Left ventricle myocardium superior (tissue), 1 donor: ENCODE measurements around the gene MCC. TPM values are rescaled to one million over a fixed set of nuclear protein-coding genes. Genes with fewer than 3 reads are reported as not detected.
"Not testable (repeated sequence)": the region's sequence is repeated elsewhere in the genome, so short reads cannot be mapped to it uniquely, and the experiment has no call there.

Source experiments
- ATAC-seq: fragments of 200-7000 bp; cut with Tn5 transposase; one replicate; pipeline ENCODE4 v1.9.1; 2020; ENCODE audit warnings: mild to moderate bottlenecking, moderate library complexity
- DNase-seq: peaks from one replicate; pipeline ENCODE4 v3.0.0-alpha.2; 2020
- intact Hi-C: fragments of 100-400 bp; cut with micrococcal nuclease; formaldehyde crosslinking; loops from one replicate; pipeline ENCODE4 v1.11.0; 2022
- total RNA-seq: library from RNA; stranded (reverse); fragmentation: NEBNext Ultra II Directional; extraction: Animal tissue kit (Norgen Biotek cat#: 25700); gene quantifications from one replicate; pipeline ENCODE4 v1.2.1, GENCODE V29; 2021
- donor health status: DM: no; HTN: yes; CAD: no; lungs with severe emphysema.

MCC gene
- total RNA-seq, 1 donor from 2014 or later = 27.1 TPM

GRCh38 chr5:113091622-113092021, 396.6 kb downstream of the MCC start:
- intact Hi-C loops = no loop called here
- ATAC-seq (no peak), DNase-seq (no peak)

DNA sequence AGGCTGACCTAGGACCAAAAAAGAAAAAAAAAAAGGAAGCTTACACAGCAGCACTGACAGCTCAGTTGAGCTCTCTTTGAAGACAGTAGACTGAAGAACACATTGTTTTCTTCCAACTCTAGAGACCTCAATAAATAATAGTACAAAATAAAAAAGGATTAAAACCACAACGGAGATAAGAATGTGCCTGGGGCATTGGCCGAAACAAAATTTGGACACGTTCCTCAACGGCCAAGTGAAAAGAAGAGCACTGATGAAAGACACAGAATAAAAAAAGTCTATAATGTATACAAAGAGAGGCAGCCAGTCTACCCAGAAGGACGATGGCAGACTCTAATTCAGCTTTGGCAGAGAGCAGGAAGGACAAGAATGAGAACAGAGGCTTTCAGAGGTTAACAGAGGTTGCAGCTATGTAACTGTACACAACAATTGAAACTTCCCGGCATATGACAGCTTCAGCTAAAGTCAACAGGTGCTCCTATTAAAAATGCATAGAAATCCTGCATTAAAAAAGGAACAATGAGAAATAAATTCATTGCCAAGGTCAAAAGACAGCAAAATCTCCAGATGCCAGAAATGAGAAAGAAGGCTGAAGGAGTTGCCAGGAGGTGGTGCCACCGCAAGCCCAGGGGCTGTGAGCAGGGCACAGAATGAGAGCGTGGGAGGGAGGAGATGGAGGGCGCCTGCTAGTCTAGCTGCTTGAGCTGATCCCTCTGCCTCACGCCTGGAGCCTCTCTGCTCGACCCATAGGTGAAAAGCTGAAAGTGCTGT, 397.7 kb downstream of the MCC start:
- ATAC-seq (peak; percentile 56), DNase-seq (no peak)
- intact Hi-C loops = no loop called here

GRCh38 chr5:113089653-113090335, 398.5 kb downstream of the MCC start:
- DNase-seq = peak; percentile 60
- peak; percentile 68 for ATAC-seq
- intact Hi-C loops = loop anchor here (10.0 kb wide), 1 partner anchor 115 kb away; no protein-coding TSS in a partner anchor

DNA sequence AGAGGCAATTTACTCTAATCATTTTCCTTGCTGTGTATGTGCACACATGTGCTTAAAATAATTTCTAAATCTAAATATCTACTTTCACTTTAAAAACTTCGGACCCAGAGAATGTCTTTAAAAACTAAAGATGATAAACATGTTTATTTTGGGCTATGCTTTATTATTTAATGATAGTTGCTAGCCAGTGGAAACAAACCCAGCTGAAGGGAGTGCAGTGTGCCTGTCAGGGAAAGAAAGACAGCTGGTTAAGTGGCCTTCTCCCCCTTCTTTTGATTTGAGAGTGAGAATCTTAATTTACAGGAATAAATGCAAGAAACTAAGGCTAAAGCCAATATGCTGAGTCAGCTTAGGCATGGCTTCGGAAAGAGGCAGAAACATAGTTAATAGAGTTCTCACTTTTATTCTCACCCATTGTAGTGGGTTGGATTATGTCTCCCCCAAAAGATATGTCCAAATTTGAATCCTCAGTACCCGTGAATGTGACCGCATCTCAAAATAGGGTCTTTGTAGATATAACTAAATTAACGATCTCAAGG, 400.2 kb downstream of the MCC start:
- no peak for DNase-seq

DNA sequence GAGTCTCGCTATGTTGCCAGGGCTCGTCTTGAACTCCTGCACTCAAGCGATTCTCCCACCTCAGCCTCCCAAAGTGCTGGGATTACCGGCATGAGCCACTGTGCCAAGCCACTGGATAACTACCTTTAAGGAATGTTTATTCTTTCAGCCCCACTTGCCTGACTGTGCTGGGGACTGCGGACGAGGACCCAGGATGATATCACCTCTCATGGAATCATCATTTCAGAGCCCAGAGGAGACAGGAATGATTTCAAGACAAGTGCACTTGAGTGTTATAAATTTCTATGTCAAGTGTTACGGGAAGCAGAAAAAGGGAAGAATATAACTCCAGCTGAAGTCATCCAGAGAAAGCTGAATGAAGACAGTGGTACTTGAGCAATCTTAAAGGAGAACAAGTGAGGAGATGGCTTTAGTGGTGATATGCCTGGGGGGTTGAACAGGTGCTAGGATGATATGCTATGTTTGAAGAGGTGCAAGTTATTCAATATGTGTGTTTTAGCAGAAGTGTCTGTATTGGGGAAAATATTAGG, 402.3 kb downstream of the MCC start:
- intact Hi-C loops = loop anchor here (10.0 kb wide), 1 partner anchor 119 kb away; no protein-coding TSS in a partner anchor
- DNase-seq (no peak), ATAC-seq (no peak)

More for the DNA sequence above, 400.2 kb downstream of the MCC start:
- intact Hi-C loops = loop anchor here (10.0 kb wide), 1 partner anchor 117 kb away; no protein-coding TSS in a partner anchor
- peak; percentile 61 for ATAC-seq

- intact Hi-C loops = loop anchor here (10.0 kb wide), 1 partner anchor 120 kb away; no protein-coding TSS in a partner anchor
Observed at GRCh38 chr5:113085084-113085414, 403.2 kb downstream of the MCC start.

GRCh38 chr5:113084402-113085083, 403.7 kb downstream of the MCC start:
- peak; percentile 79 for ATAC-seq
- intact Hi-C loops = loop anchor here (10.0 kb wide), 1 partner anchor 120 kb away; no protein-coding TSS in a partner anchor
- no peak for DNase-seq

More at GRCh38 chr5:113085084-113085414, 403.2 kb downstream of the MCC start:
- ATAC-seq (no peak), DNase-seq (no peak)

GRCh38 chr5:113083481-113083880, 404.8 kb downstream of the MCC start:
- no peak for DNase-seq
- no peak for ATAC-seq
- intact Hi-C loops = loop anchor here (10.0 kb wide), 1 partner anchor 121 kb away; no protein-coding TSS in a partner anchor

DNA sequence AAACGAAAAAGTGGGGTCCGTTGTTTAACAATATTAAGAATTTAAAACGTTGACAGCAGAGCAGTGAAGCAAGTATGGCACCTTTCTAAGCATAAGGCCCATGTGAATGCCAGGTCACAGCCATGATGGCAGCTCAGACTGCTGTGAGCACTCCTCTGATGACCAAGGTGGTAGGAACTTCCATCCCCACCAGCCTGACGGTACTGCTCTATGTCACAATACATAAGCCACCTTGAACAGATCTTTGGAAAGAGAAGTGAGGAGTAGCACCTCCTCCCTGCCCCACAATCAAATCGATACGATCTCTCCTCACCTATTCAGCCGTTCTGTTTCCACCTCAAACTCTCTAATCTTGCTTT, 405.7 kb downstream of the MCC start:
- DNase-seq = no peak
- intact Hi-C loops = loop anchor here (10.0 kb wide), 1 partner anchor 122 kb away; no protein-coding TSS in a partner anchor
- no peak for ATAC-seq

DNA sequence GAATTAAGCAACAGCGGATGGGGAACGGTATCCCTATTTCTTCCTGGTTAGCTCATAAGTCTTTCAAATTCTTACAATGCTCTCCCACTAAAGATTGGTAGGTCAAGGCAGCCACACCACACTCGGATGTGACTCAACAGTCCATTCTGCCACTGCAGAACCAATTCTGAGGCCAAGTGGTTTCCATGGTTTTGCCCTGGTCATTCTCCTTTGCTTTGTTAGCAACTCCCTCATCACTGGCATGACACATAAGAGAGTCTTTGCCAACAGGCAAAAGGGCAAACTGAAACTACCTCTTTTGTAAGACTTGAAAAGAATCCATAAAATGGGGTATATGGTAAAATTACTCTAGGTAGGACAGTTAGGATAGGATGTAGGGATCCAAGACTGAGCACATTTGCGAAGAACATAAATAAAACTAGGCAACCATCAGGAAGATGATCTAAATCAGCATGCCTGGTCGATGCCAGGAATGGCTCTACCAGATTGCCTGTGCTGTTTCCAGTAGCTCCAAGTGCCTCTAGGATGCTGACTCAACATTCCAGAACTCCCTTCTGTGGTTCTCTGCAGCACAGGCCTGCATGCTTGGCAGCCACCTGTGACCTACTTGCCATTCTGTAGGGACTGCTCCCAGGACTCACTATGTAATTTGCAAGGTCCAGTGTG, 406.2 kb downstream of the MCC start:
- peak; percentile 29 for ATAC-seq
- no peak for DNase-seq
- intact Hi-C loops = loop anchor here (10.0 kb wide), 1 partner anchor 123 kb away; no protein-coding TSS in a partner anchor

- DNase-seq (no peak), ATAC-seq (no peak)
- intact Hi-C loops = loop anchor here (10.0 kb wide), 1 partner anchor 124 kb away; no protein-coding TSS in a partner anchor
Observed at GRCh38 chr5:113081091-113081839, 407.0 kb downstream of the MCC start.

- ATAC-seq, DNase-seq, intact Hi-C loops: not testable (repeated sequence)
Observed at GRCh38 chr5:113076649-113077048, 411.6 kb downstream of the MCC start.

DNA sequence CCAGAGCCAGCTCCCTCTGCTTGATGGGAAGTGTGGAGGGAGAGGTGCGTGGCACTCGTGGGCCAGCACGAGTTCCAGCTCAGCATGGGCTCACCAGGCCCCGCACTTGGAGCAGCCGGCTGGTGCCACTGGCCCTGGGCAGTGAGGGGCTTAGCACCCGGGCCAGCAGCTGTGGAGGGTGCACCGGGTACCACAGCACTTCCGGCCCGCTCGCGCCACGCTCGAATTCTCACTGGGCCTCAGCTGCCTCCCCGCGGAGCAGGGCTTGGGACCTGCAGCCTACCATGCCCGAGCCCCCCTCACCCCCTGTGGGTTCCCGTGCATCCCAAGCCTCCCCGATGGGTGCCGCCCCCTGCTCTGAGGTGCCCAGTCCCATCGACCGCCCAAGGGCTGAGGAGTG, 413.2 kb downstream of the MCC start:
- intact Hi-C loops = no loop called here
- no peak for DNase-seq
- ATAC-seq = no peak

DNA sequence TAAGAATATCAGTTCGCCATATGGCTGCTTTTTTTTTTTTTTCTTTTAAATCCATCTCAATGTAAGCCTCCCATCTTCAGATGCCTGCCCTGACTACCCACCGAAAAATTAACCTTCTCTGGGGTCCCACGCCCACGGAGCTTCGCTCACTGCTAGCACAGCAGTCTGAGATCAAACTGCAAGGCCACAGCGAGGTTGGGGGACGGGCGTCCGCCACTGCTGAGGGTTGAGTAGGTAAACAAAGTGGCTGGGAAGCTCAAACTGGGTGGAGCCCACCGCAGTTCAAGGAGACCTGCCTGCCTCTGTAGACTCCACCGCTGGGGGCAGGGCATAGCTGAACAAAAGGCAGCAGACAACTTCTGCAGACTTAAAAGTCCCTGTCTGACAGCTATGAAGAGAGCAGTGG, 414.6 kb downstream of the MCC start:
- intact Hi-C loops, DNase-seq, ATAC-seq: not testable (repeated sequence)

- intact Hi-C loops = no loop called here
- no peak for ATAC-seq
Observed at GRCh38 chr5:113071401-113071800, 416.9 kb downstream of the MCC start.

DNA sequence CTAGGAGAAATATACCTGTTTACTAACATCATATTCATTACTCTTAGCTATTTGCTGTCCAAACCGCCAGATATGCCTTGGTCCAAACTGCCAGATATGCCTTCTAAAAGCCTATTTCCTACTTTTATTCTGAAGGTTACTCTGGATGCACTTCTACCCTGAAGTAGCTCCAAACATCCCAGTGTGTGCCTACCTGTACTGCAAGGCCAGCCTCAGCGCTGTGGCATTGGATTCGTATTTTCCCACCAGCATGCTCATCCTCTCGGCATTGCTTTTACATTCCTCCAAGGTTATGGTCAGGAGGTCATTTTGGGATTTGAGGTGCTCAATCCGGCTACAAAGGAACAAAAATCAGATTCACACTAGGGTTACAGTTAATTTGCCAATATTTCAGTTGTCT, 417.4 kb downstream of the MCC start:
- intact Hi-C loops = no loop called here
- no peak for ATAC-seq
- DNase-seq = no peak

More at GRCh38 chr5:113071401-113071800, 416.9 kb downstream of the MCC start:
- DNase-seq = no peak

GRCh38 chr5:113068559-113068958, 419.7 kb downstream of the MCC start:
- DNase-seq = no peak
- intact Hi-C loops = no loop called here
- ATAC-seq = no peak
